Esophagus (tissue), 2 donors: ENCODE measurements around the gene SMCHD1. TPM values are rescaled to one million over a fixed set of nuclear protein-coding genes. Genes with fewer than 3 reads are reported as not detected.
"Not testable (repeated sequence)": the region's sequence is repeated elsewhere in the genome, so short reads cannot be mapped to it uniquely, and the experiment has no call there.

Experiments
- H3K27ac ChIP-seq, 2 donors: one replicate each; pipeline ENCODE4 v1.5.1; 2013; ENCODE audit warnings: low read depth in 2 of 2, mild to moderate bottlenecking in 2 of 2, inconsistent platforms in 1 of 2, low read length in 1 of 2, moderate library complexity in 1 of 2
- H3K27me3 ChIP-seq, 2 donors: one replicate each; pipeline ENCODE4 v1.6.1; 2013; ENCODE audit warnings: low read length in 2 of 2, control low read depth in 1 of 2, mild to moderate bottlenecking in 1 of 2; ENCODE audit not compliant: insufficient read depth in 2 of 2, control insufficient read depth in 1 of 2
- H3K36me3 ChIP-seq, 2 donors: one replicate each; pipeline ENCODE4 v1.6.1; 2013; ENCODE audit warnings: low read length in 1 of 2; ENCODE audit not compliant: control insufficient read depth in 2 of 2, insufficient read depth in 2 of 2
- H3K4me1 ChIP-seq, 2 donors: one replicate each; pipeline ENCODE4 v1.6.1; 2013; ENCODE audit warnings: low read length in 1 of 2; ENCODE audit not compliant: control insufficient read depth in 2 of 2, insufficient read depth in 2 of 2
- H3K4me3 ChIP-seq, 2 donors: one replicate each; pipeline ENCODE4 v1.5.1; 2013; ENCODE audit warnings: low read length in 2 of 2, mild to moderate bottlenecking in 2 of 2, low read depth in 1 of 2, moderate library complexity in 1 of 2
- H3K9me3 ChIP-seq, 2 donors: one replicate each; pipeline ENCODE4 v1.6.1; 2013; ENCODE audit warnings: mild to moderate bottlenecking in 2 of 2, low read depth in 1 of 2, low read length in 1 of 2, moderate library complexity in 1 of 2; ENCODE audit not compliant: control insufficient read depth in 2 of 2, insufficient read depth in 1 of 2
- WGBS, 2 donors: extraction: QIAGEN DNeasy Blood & Tissue Kit; methylation state at CpG; one replicate each; pipeline ENCODE4 v1.1.7; 2013; 5-methylcytosine and 5-hydroxymethylcytosine counted together
- polyA plus RNA-seq, 2 donors: library from polyadenylated mRNA; stranded (reverse); fragments of 200-250 nt; gene quantifications; one replicate each; pipeline ENCODE4 v1.2.3, GENCODE V29; 2013
- donor health status: healthy with polysubstance abuse.
- donor health status: Bipolar disorder and iron deficiency.

SMCHD1 gene
- polyA plus RNA-seq, 2 donors = 5.0 to 7.6 TPM

DNA sequence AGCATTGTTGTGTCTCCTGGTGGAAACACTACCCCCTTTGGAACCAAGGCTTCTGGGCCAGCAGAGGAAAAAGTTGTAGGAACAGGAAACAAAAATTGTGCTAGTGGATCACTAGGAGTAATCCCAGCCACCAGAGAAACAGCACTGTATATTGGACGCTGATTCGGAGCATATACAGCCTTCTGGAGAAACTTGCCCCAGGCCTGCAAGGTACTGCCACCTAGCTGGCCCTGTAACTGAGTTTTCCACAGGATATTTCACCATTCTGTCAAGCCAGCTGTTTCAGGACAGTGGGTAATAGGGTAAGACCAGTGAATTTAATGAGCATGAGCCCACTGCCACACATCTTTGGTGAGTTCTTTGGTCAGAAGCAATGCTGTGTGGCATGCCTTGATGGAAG lies 166.2 kb downstream of the SMCHD1 start:
- 92 to 97% methylated on average over 2 of the region's 2 CpGs for WGBS, 2 donors

DNA sequence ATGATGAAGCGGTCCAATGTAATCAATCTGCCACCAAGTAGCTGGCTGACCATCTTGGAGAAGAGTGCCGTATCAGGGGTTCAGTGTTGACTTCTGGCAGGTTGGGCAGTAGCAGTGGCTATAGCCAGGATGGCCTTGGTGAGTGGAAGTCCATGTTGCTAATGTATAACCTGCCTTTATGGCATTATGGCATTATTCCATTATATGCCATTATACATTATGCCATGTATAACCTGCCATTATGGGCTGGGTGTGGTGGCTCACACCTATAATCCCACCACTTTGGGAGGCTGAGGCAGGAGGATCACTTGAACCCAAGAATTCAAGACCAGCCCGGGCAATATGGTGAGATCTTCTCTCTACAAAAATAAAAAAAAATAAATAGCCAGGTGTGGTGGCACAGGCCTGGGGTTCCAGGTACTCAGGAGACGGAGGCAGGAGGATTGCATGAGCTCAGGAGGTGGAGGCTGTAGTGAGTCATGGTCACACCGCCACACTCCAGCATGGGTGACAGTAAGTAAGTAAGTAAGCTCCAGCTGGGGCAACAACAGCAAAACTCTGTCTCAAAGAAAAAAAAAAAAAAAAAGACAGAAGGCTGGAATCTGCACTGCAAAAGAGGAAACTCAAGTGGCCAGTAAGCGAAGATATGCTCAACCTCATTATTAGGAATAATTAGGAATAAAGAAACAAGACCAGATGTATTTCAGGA lies 166.8 kb downstream of the SMCHD1 start:
- H3K9me3 ChIP-seq = no peaks in the 10 kb centered on the region
- H3K27ac ChIP-seq = no peak overlapping the region
- no peaks in the 10 kb centered on the region for H3K27me3 ChIP-seq
- WGBS, 2 donors = 76 to 89% methylated on average over 6 of the region's 6 CpGs
- H3K4me3 ChIP-seq = no peak overlapping the region
- H3K36me3 ChIP-seq = no peaks in the 10 kb centered on the region
- H3K4me1 ChIP-seq = no peaks in the 10 kb centered on the region

More for the DNA sequence above, 166.2 kb downstream of the SMCHD1 start:
- Histone ChIP-seq H3K36me3 (no peaks in the 10 kb centered on the region), H3K4me3 (no peak overlapping the region), H3K9me3 (no peaks in the 10 kb centered on the region), H3K4me1 (no peaks in the 10 kb centered on the region), H3K27ac (no peak overlapping the region), H3K27me3 (no peaks in the 10 kb centered on the region)

DNA sequence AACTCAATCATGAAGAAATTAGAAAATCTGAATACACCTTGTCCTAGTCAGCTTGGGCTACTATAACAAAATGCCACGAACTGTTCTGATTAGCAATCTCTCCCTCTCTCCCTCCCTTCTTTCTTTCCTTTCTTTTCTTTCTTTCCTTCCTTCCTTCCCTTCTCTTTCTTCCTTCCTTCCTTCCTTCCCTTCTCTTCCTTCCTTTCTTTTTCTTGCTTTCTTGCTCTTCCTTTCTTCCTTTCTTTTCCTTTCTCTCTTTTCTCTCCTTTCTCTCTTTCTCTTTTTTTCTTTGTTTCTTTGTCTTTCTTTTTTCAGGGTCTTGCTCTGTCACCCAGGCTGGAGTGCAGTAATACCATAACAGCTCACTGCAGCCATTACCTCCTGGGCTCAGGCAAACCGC lies 167.7 kb downstream of the SMCHD1 start:
- H3K4me3 ChIP-seq = no peak overlapping the region
- 70 to 80% methylated on average over 2 of the region's 2 CpGs for WGBS, 2 donors

DNA sequence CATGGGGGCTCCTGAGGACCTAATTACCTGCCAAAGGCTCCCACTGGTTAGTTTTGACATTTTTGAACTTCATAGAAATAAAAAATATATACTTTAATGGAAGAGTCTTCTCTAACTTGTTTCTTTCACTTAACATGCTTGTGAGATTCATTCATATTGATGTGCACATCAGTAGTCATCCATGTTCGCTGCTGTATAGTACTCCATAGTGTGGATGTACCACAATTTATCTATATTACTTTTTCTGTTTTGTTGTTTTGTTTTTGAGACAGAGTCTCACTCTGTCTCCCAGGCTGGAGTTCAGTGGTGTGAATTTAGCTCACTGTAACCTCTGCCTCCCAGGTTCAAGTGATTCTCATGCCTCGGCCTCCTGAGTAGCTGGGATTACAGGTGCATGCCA lies 168.4 kb downstream of the SMCHD1 start:
- Histone ChIP-seq H3K27ac (no peak overlapping the region), H3K27me3 (no peaks in the 10 kb centered on the region), H3K4me1 (no peaks in the 10 kb centered on the region), H3K36me3 (no peaks in the 10 kb centered on the region), H3K4me3 (no peak overlapping the region), H3K9me3 (no peaks in the 10 kb centered on the region)
- 96% methylated on average over 2 of the region's 2 CpGs for WGBS, 2 donors

More for the DNA sequence above, 167.7 kb downstream of the SMCHD1 start:
- H3K27me3 ChIP-seq = no peaks in the 10 kb centered on the region
- no peaks in the 10 kb centered on the region for H3K9me3 ChIP-seq
- no peaks in the 10 kb centered on the region for H3K36me3 ChIP-seq
- H3K4me1 ChIP-seq = no peaks in the 10 kb centered on the region
- H3K27ac ChIP-seq = no peak overlapping the region

DNA sequence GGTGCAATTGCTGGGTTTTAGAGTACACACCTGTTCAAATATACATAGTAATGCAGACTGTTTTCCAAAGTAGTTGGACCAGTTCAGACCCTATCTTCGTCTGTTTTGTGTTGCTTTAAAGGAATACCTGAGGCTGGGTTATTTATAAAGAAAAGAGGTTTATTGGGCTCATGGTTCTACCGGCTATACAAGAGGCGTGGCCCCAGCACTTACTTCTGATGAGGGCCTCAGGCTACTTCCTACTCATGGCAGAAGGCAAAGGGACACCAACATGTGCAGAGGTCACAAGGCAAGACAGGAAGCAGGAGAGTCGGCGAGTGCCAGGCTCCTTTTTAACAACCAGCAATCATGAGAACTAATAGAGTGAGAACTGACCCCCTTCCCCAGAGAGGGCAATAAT lies 169.3 kb downstream of the SMCHD1 start:
- Histone ChIP-seq H3K9me3 (no peaks in the 10 kb centered on the region), H3K4me3 (no peak overlapping the region), H3K27me3 (no peaks in the 10 kb centered on the region), H3K36me3 (no peaks in the 10 kb centered on the region), H3K27ac (no peak overlapping the region), H3K4me1 (no peaks in the 10 kb centered on the region)
- WGBS, 2 donors = 75 to 78% methylated on average over 5 of the region's 5 CpGs

DNA sequence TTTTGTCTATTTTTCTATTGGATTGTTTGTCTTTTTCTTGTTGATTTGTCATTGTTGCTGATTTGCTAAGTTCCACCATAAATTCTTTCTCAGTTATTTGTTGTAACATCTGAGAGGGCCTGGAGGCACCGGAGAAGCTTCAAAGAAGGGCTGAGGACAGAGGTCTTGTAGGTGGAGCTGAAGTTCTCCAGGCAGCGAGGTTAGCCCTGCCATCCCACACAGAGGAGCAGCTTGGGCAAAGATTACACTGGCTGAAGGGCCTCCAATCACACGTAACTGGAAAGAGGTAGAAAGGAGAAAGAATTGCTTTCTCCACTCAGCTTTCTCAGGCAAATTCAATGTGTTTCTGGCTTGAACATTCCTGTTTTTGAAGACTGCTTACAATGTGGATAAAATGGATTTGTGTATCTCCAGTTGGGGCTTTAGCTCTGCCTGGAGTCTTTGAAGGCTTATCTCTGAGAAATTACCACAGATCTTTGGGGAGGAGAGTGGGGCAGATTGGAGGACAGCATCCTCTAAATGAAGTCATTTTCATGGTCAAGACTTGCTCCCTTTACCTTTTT lies 170.2 kb downstream of the SMCHD1 start:
- Histone ChIP-seq H3K4me1 (no peaks in the 10 kb centered on the region), H3K4me3 (no peak overlapping the region), H3K27me3 (no peaks in the 10 kb centered on the region), H3K9me3 (no peaks in the 10 kb centered on the region), H3K27ac (no peak overlapping the region), H3K36me3 (no peaks in the 10 kb centered on the region)
- WGBS, 2 donors = 77 to 89% methylated on average over 3 of the region's 3 CpGs

DNA sequence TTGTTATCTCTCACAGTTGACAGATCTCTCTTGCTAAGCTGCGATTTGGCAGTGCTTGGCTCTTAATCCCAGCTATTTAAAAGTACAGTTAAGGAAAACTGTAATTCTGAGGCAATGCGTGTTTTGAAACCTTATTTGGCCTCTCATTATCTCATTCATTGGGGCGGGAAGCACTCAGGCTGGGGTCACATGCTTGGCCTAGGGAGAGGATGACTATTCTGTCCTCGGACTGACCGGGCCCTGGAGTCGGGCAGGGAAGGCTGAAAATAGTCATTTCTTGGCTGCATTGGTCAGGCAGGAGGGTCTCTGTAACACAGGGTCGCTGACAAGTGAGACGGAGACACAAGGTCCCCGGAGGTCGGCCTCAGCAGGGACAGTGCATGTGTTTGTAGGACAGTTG lies 171.1 kb downstream of the SMCHD1 start:
- WGBS, 2 donors = 53 to 56% methylated on average over 10 of the region's 10 CpGs
- Histone ChIP-seq H3K27ac (no peak overlapping the region), H3K36me3 (no peaks in the 10 kb centered on the region), H3K4me3 (no peak overlapping the region), H3K27me3 (no peaks in the 10 kb centered on the region), H3K9me3 (no peaks in the 10 kb centered on the region), H3K4me1 (no peaks in the 10 kb centered on the region)

DNA sequence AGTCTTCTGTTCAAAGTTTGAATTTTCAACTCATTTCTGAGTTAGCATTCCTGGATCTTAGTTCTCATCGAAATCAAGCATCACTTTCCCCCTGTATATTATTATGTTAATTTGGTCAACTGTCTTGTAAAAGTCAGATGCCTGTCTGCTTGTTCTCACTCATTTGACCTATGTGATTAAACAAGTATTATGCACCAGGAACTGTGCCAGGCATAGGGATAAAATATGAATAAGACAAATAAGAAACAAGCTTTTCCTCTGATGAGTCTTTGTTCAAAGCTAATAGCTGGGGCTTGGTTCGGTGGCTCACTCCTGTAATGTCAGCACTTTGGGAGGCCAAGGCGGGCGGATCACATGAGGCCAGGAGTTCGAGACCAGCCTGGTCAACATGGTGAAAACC lies 171.5 kb downstream of the SMCHD1 start:
- no peaks in the 10 kb centered on the region for H3K27me3 ChIP-seq
- H3K36me3 ChIP-seq = no peaks in the 10 kb centered on the region
- no peak overlapping the region for H3K4me3 ChIP-seq
- no peaks in the 10 kb centered on the region for H3K4me1 ChIP-seq
- WGBS, 2 donors = 60 to 63% methylated on average over 5 of the region's 5 CpGs
- H3K9me3 ChIP-seq = no peaks in the 10 kb centered on the region
- no peak overlapping the region for H3K27ac ChIP-seq

DNA sequence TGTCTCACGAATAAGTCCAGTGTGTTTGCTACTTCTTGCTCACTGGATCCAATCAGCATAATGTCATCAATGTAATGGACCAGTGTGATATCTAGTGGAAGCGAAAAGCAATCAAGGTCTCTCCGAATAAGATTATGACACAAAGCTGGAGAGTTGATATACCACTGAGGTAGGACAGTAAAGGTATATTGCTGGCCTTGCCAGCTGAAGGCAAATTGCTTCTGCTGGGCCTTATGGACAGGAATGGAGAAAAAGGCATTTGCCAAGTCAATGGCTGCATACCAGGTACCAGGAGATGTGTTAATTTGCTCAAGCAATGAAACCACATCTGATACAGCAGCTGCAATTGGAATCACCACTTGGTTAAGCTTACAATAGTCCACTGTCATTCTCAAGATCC lies 180.6 kb downstream of the SMCHD1 start:
- H3K9me3 ChIP-seq, H3K27ac ChIP-seq, H3K4me1 ChIP-seq, H3K36me3 ChIP-seq, H3K27me3 ChIP-seq, H3K4me3 ChIP-seq: not testable (repeated sequence)
- 94 to 96% methylated on average over 3 of the region's 3 CpGs for WGBS, 2 donors

DNA sequence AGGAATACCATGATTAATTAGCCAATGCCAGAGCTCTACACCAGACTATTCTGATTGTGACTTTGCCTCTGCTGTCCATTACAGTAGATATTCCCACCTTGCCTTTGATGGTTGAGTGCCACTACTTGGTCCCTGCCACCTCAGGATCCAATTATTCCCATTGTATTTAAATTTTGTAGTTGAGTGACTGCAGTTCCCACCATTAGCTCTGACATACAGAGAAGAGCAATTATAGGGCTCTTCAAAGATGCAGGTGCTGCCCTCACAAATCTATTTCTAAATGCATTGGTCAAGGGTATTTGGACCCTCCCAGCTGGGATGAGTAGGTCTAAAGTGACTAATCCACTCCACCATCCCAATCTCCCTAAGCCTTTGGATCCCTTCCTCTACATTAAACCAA lies 181.8 kb downstream of the SMCHD1 start:
- not testable (repeated sequence) for H3K36me3 ChIP-seq, H3K27ac ChIP-seq, H3K4me1 ChIP-seq, H3K27me3 ChIP-seq, H3K9me3 ChIP-seq, H3K4me3 ChIP-seq
